Suppressor macrophage treated with lipopolysaccharide for 4 hours (primary cell): ENCODE data around the gene ANKHD1.
"Not testable (repeated sequence)": the region's sequence is repeated elsewhere in the genome, so short reads cannot be mapped to it uniquely, and the experiment has no call there.

Source experiments
- DNase-seq: peaks from one replicate; pipeline ENCODE4 v3.0.0-alpha.2; 2020

Gene ANKHD1

GRCh38 chr5:140566665-140567064, 165.0 kb downstream of the ANKHD1 start:
- no peak for DNase-seq

- DNase-seq = no peak
These were observed 165.6 kb downstream of the ANKHD1 start for GRCh38 chr5:140567136-140567818.

GRCh38 chr5:140567871-140568270, 166.2 kb downstream of the ANKHD1 start:
- no peak for DNase-seq

GRCh38 chr5:140568443-140569063, 166.9 kb downstream of the ANKHD1 start:
- no peak for DNase-seq

- DNase-seq = peak; percentile 82
These were observed 167.6 kb downstream of the ANKHD1 start for GRCh38 chr5:140569197-140569596.

- DNase-seq = no peak
These were observed 168.4 kb downstream of the ANKHD1 start for GRCh38 chr5:140570058-140570457.

- DNase-seq = no peak
These were observed 168.9 kb downstream of the ANKHD1 start for GRCh38 chr5:140570488-140570887.

- no peak for DNase-seq
These were observed 169.5 kb downstream of the ANKHD1 start for GRCh38 chr5:140571105-140571504.

- no peak for DNase-seq
These were observed 172.1 kb downstream of the ANKHD1 start for GRCh38 chr5:140573683-140574082.

- DNase-seq = peak; percentile 38
These were observed 172.5 kb downstream of the ANKHD1 start for GRCh38 chr5:140574165-140574564.

GRCh38 chr5:140575309-140575708, 173.7 kb downstream of the ANKHD1 start:
- peak; percentile 87 for DNase-seq

GRCh38 chr5:140576776-140577201, 175.2 kb downstream of the ANKHD1 start:
- peak; percentile 42 for DNase-seq

GRCh38 chr5:140579188-140579747, 177.6 kb downstream of the ANKHD1 start:
- DNase-seq = not testable (repeated sequence)

GRCh38 chr5:140587495-140587894, 185.9 kb downstream of the ANKHD1 start:
- DNase-seq = no peak

GRCh38 chr5:140588311-140589070, 186.9 kb downstream of the ANKHD1 start:
- peak; percentile 75 for DNase-seq
